ENCODE measurements around the gene MYH2. TPM values are rescaled to one million over a fixed set of nuclear protein-coding genes. Genes with fewer than 3 reads are reported as not detected.

Gene MYH2
- total RNA-seq, 1 donor from 2014 or later: not detected

DNA sequence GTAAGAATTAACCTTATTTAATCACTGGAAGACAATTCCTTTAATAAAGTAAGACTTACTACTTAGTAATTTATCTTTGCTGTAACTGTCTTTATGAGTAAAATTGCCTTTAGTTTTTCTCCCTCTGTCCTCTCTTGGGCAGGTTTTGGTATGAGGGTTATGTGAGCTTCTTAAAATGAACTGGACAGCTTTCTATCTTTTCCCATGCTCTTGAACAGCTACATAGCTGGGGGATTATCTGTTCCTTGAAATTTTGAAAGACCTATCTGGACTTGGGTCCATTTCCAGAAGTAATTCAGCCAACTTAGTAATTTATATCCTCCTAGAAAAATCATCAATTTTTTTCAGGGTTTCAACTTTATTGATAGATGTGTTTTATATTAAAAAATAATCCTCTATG, 27.5 kb downstream of the MYH2 start:
- intact Hi-C loops (cut with DNase I): no loop called here
- no peak for ATAC-seq (ENCODE audit: poor library complexity)
- DNase-seq: no peak

- no peak for ATAC-seq (ENCODE audit: poor library complexity)
- intact Hi-C loops (cut with DNase I): no loop called here
- no peak for DNase-seq
These were observed 31.0 kb downstream of the MYH2 start, which contains the start of gene MYH1 for GRCh38 chr17:10518271-10519037. MYH1 (minus strand) TSS chr17:10518542; CDS start chr17:10516642, 1,900 bp downstream.

- intact Hi-C loops (cut with DNase I): no loop called here
- no peak for ATAC-seq (ENCODE audit: poor library complexity)
- DNase-seq: no peak
These were observed 32.8 kb downstream of the MYH2 start for GRCh38 chr17:10516638-10517037.

DNA sequence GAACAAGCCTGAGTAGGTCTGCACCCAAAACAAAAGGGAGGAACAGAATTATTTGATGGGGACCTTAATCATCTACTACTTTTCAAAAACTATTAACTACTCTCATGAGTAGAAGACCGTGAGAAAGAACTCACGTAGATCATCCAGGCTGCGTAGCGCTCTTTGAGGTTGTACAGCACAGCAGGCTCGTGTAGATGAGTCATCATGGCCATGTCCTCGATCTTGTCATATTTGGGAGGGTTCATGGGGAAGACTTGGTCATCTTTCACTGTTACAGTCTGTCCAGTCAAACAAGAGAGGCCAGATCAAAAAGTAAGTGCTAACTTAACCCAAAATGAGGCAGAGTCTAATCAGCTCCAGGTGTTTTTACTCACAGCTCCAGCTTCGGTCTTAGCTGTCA, 33.4 kb downstream of the MYH2 start:
- intact Hi-C loops (cut with DNase I): no loop called here
- DNase-seq (no peak), ATAC-seq (ENCODE audit: poor library complexity) (no peak)

- no peak for ATAC-seq (ENCODE audit: poor library complexity)
- DNase-seq: no peak
- intact Hi-C loops (cut with DNase I): no loop called here
These were observed 36.0 kb downstream of the MYH2 start for GRCh38 chr17:10513299-10514067.

GRCh38 chr17:10512856-10513255, 36.6 kb downstream of the MYH2 start:
- DNase-seq: no peak
- intact Hi-C loops (cut with DNase I): no loop called here
- ATAC-seq (ENCODE audit: poor library complexity): no peak

DNA sequence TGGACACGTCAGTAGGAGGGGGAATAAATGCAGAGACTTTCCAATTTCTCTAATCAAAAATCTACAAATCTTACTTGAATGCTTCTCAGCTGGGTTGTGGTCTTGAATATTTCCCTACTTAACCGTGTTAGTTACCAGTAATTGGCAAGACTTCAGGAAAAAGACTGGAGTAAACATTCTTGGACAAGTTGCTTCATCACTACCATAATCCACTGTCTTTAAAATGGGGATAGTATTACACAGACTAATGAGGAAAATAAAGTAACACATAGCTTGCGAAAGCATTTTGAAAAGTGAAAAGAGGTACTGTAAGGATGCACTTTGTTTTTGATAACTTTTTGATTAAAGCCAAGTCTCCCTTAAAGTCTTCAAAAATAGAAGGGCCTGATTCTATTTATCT, 49.5 kb downstream of the MYH2 start:
- no peak for DNase-seq
- ATAC-seq (ENCODE audit: poor library complexity): no peak
- intact Hi-C loops (cut with DNase I): no loop called here

GRCh38 chr17:10492004-10492403, 57.5 kb downstream of the MYH2 start:
- no peak for ATAC-seq (ENCODE audit: poor library complexity)
- intact Hi-C loops (cut with DNase I): no loop called here
- DNase-seq: no peak

DNA sequence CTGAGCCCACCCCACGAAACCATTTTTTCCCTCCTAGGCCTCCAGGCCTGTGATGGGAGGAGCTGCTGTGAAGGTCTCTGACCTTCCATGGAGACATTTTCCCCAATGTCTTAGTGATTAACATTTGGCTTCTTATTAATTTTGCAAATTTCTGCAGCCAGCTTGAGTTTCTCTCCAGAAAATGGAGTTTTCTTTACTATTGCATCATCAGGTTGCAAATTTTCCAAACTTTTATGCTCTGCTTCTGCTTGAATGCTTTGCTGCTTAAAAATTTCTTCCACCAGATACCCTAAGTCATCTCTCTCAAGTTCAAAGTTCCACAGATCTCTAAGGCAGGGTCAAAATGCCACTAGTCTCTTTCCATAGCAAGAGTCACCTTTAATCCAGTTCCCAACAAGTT, 67.2 kb downstream of the MYH2 start:
- no peak for DNase-seq
- ATAC-seq (ENCODE audit: poor library complexity): no peak
- intact Hi-C loops (cut with DNase I): no loop called here

DNA sequence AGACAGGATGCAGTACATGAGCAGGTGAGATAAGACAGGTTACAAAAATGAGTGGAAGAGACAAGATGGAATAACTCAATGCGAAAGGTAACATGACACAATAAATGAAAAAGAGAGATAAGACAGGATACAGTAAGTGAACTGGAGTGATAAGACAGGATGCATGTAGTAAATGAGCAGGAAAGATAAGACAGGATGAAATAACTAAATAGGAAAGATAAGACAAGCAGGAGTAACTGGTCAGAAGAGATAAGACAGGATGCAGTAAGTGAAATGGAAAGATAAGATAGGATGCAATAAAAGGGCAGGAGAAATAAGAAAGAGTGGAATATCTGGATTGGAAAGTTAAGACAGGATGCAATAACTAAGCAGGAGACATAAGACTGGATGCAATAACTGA, 71.8 kb downstream of the MYH2 start:
- DNase-seq (no peak), ATAC-seq (ENCODE audit: poor library complexity) (no peak)
- intact Hi-C loops (cut with DNase I): no loop called here

GRCh38 chr17:10474536-10474935, 74.9 kb downstream of the MYH2 start:
- ATAC-seq (ENCODE audit: poor library complexity): no peak
- intact Hi-C loops (cut with DNase I): no loop called here
- DNase-seq: no peak

DNA sequence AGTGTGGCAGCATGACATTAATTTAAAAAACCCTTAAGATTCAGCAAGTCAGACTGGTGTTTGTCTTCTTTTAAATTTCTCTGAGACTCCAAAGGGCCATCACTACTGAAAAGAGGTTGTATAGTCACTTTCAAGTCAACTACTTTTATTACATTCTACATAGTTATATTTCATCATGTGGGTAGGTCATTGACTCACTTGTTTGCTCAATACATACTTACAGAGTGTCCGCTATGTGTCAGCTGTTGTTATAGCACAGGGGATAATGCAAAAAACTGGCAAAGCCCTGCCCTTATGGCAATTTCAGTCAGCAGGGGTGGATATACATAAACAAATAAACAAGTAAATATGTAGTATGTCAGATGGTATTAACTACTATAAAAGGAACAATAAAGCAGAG, 77.6 kb downstream of the MYH2 start:
- intact Hi-C loops (cut with DNase I): no loop called here
- DNase-seq (no peak), ATAC-seq (ENCODE audit: poor library complexity) (no peak)

Other genes starting within 250 kb of the MYH2 start
- not detected for gene MYH13, start 176.7 kb downstream of the MYH2 start, total RNA-seq
- gene MYH8, start 127.7 kb downstream of the MYH2 start, total RNA-seq: not detected
- not detected for gene MYH4, start 80.1 kb downstream of the MYH2 start, total RNA-seq
- gene MYH1, start 31.1 kb downstream of the MYH2 start, total RNA-seq: not detected
- 0.22 TPM for gene MYH3, start 107.7 kb upstream of the MYH2 start, total RNA-seq
- 27.6 TPM for gene SCO1, start 147.9 kb upstream of the MYH2 start, total RNA-seq
- gene ADPRM, start 147.9 kb upstream of the MYH2 start, total RNA-seq: 3.3 TPM
- gene TMEM220, start 180.4 kb upstream of the MYH2 start, total RNA-seq: 7.6 TPM

Measured in Right ventricle myocardium superior (tissue), 1 donor.